ENCODE results near the gene MLH3. TPM values are rescaled to one million over a fixed set of nuclear protein-coding genes. Genes with fewer than 3 reads are reported as not detected.

MLH3 gene
- total RNA-seq, 1 donor from 2014 or later = 63.5 TPM

- no peak for DNase-seq
Measured at GRCh38 chr14:75066691-75067090, 15.4 kb upstream of the MLH3 start.

- no peak for DNase-seq
Measured at GRCh38 chr14:75064205-75064567, 12.9 kb upstream of the MLH3 start.

- DNase-seq = peak; percentile 97
Measured at GRCh38 chr14:75063491-75064204, 12.4 kb upstream of the MLH3 start, which contains the start of gene ACYP1. Gene ACYP1, minus strand, starts transcription at chr14:75064024. Its CDS starts 471 bp downstream, at chr14:75063553.

- DNase-seq = no peak
Measured at GRCh38 chr14:75063013-75063412, 11.7 kb upstream of the MLH3 start.

- no peak for DNase-seq
Measured at GRCh38 chr14:75060420-75060819, 9.2 kb upstream of the MLH3 start.

- DNase-seq = no peak
Measured at GRCh38 chr14:75059642-75060041, 8.4 kb upstream of the MLH3 start.

- DNase-seq = no peak
Measured at GRCh38 chr14:75054421-75054820, 3.2 kb upstream of the MLH3 start.

GRCh38 chr14:75053396-75054291 is 2.4 kb upstream of the MLH3 start:
- DNase-seq = no peak

- no peak for DNase-seq
Measured at GRCh38 chr14:75051556-75051899, 261 bp upstream of the MLH3 start.

GRCh38 chr14:75049731-75050201 is 1.5 kb downstream of the MLH3 start:
- no peak for DNase-seq

- no peak for DNase-seq
Measured at GRCh38 chr14:75049136-75049535, 2.1 kb downstream of the MLH3 start.

- DNase-seq = no peak
Measured at GRCh38 chr14:75048101-75048500, 3.2 kb downstream of the MLH3 start.

GRCh38 chr14:75047506-75047905 is 3.8 kb downstream of the MLH3 start:
- no peak for DNase-seq

GRCh38 chr14:75046899-75047298 is 4.4 kb downstream of the MLH3 start:
- DNase-seq = no peak

- DNase-seq = no peak
Measured at GRCh38 chr14:75046275-75046674, 5.0 kb downstream of the MLH3 start.

GRCh38 chr14:75044752-75045151 is 6.5 kb downstream of the MLH3 start:
- peak; percentile 67 for DNase-seq

GRCh38 chr14:75044322-75044721 is 6.9 kb downstream of the MLH3 start:
- peak; percentile 56 for DNase-seq

GRCh38 chr14:75042035-75042434 is 9.2 kb downstream of the MLH3 start:
- no peak for DNase-seq

GRCh38 chr14:75041613-75042012 is 9.7 kb downstream of the MLH3 start:
- no peak for DNase-seq

- DNase-seq = no peak
Measured at GRCh38 chr14:75040959-75041358, 10.3 kb downstream of the MLH3 start.

- DNase-seq = no peak
Measured at GRCh38 chr14:75040507-75040906, 10.8 kb downstream of the MLH3 start.

- DNase-seq = no peak
Measured at GRCh38 chr14:75032939-75033338, 18.3 kb downstream of the MLH3 start.

GRCh38 chr14:75030147-75030546 is 21.1 kb downstream of the MLH3 start:
- no peak for DNase-seq

GRCh38 chr14:75025876-75026275 is 25.4 kb downstream of the MLH3 start:
- DNase-seq = no peak
